Measurements from ENCODE around the gene PEX13. TPM values are rescaled to one million over a fixed set of nuclear protein-coding genes. Genes with fewer than 3 reads are reported as not detected.
"Not testable (repeated sequence)": the region's sequence is repeated elsewhere in the genome, so short reads cannot be mapped to it uniquely, and the experiment has no call there.

Gene PEX13
- total RNA-seq, 1 donor from 2014 or later: 31.3 TPM

- Mint-ChIP-seq H3K27ac (no peak overlapping the region), H3K27me3 (ENCODE audit: low read depth) (no peaks in the 10 kb centered on the region), H3K9me3 (peaks cover 16% of the 10 kb centered on the region), H3K4me1 (peaks cover 3% of the 10 kb centered on the region), H3K36me3 (peaks cover 11% of the 10 kb centered on the region), H3K4me3 (no peak overlapping the region)
- DNase-seq (ENCODE audit: low spot score in 2 of 2, unreplicated experiment in 2 of 2): no peak
- TF ChIP-seq CTCF (IDR thresholded peaks at IDR 0.05; ENCODE audit: unreplicated experiment): no peak
Observed at GRCh38 chr2:60987041-60987440, 30.5 kb upstream of the PEX13 start.

- peaks cover 12% of the 10 kb centered on the region for H3K36me3 Mint-ChIP-seq
- not testable (repeated sequence) for H3K27ac Mint-ChIP-seq; DNase-seq (ENCODE audit: low spot score in 2 of 2, unreplicated experiment in 2 of 2)
Observed at GRCh38 chr2:60987656-60988055, 29.9 kb upstream of the PEX13 start.

GRCh38 chr2:60989259-60989658, 28.3 kb upstream of the PEX13 start:
- Mint-ChIP-seq H3K9me3 (peaks cover 21% of the 10 kb centered on the region), H3K27me3 (ENCODE audit: low read depth) (no peaks in the 10 kb centered on the region), H3K27ac (no peak overlapping the region), H3K36me3 (peaks cover 13% of the 10 kb centered on the region), H3K4me1 (peaks cover 3% of the 10 kb centered on the region), H3K4me3 (no peak overlapping the region)
- no peak for DNase-seq (ENCODE audit: low spot score in 2 of 2, unreplicated experiment in 2 of 2)
- TF ChIP-seq CTCF (IDR thresholded peaks at IDR 0.05; ENCODE audit: unreplicated experiment): no peak

More at GRCh38 chr2:60987656-60988055, 29.9 kb upstream of the PEX13 start:
- peaks cover 19% of the 10 kb centered on the region for H3K9me3 Mint-ChIP-seq
- H3K4me1 Mint-ChIP-seq; H3K4me3 Mint-ChIP-seq; H3K27me3 Mint-ChIP-seq (ENCODE audit: low read depth): not testable (repeated sequence)

- H3K36me3 Mint-ChIP-seq: peaks cover 13% of the 10 kb centered on the region
- H3K27ac Mint-ChIP-seq: no peak overlapping the region
- no peak for DNase-seq (ENCODE audit: low spot score in 2 of 2, unreplicated experiment in 2 of 2)
- peaks cover 21% of the 10 kb centered on the region for H3K9me3 Mint-ChIP-seq
- no peak for TF ChIP-seq CTCF (IDR thresholded peaks at IDR 0.05; ENCODE audit: unreplicated experiment)
- no peaks in the 10 kb centered on the region for H3K27me3 Mint-ChIP-seq (ENCODE audit: low read depth)
- H3K4me3 Mint-ChIP-seq: no peak overlapping the region
- H3K4me1 Mint-ChIP-seq: peaks cover 3% of the 10 kb centered on the region
Observed at GRCh38 chr2:60991644-60992043, 25.9 kb upstream of the PEX13 start.

GRCh38 chr2:60992985-60993392, 24.5 kb upstream of the PEX13 start:
- Mint-ChIP-seq H3K27me3 (ENCODE audit: low read depth) (no peaks in the 10 kb centered on the region), H3K27ac (no peak overlapping the region), H3K4me3 (no peak overlapping the region), H3K9me3 (peaks cover 21% of the 10 kb centered on the region), H3K4me1 (peaks cover 3% of the 10 kb centered on the region), H3K36me3 (peaks cover 13% of the 10 kb centered on the region)
- DNase-seq (ENCODE audit: low spot score in 2 of 2, unreplicated experiment in 2 of 2): no peak
- TF ChIP-seq CTCF (IDR thresholded peaks at IDR 0.05; ENCODE audit: unreplicated experiment): no peak

GRCh38 chr2:60994131-60994530, 23.4 kb upstream of the PEX13 start:
- H3K36me3 Mint-ChIP-seq: peaks cover 13% of the 10 kb centered on the region
- H3K4me3 Mint-ChIP-seq: no peak overlapping the region
- no peaks in the 10 kb centered on the region for H3K27me3 Mint-ChIP-seq (ENCODE audit: low read depth)
- no peak for TF ChIP-seq CTCF (IDR thresholded peaks at IDR 0.05; ENCODE audit: unreplicated experiment)
- H3K27ac Mint-ChIP-seq: no peak overlapping the region
- no peak for DNase-seq (ENCODE audit: low spot score in 2 of 2, unreplicated experiment in 2 of 2)
- H3K9me3 Mint-ChIP-seq: peaks cover 21% of the 10 kb centered on the region
- H3K4me1 Mint-ChIP-seq: peaks cover 2% of the 10 kb centered on the region
